WTC11 (cell line): ENCODE data around the gene KIAA0930. TPM values are rescaled to one million over a fixed set of nuclear protein-coding genes. Genes with fewer than 3 reads are reported as not detected.

Experiments used
- ATAC-seq: fragments of 200-7000 bp; cut with Tn5 transposase; 2 replicates; pipeline ENCODE4 v1.10.0; 2021; ENCODE audit warnings: mild to moderate bottlenecking, moderate library complexity
- CTCF ChIA-PET: fragments of 300-600 bp; sonication (Branson Sonifier 250); formaldehyde crosslinking; loops from one replicate; lab custom pipeline; 2021; ENCODE audit warnings: antibody characterized with exemption; lab: Charles Lee
- POLR2A ChIA-PET: fragments of 350-600 bp; sonication (Branson Sonifier 250); formaldehyde crosslinking; loops from one replicate; lab custom pipeline; 2021; ENCODE audit warnings: antibody characterized with exemption; lab: Charles Lee
- DNase-seq: peaks from one replicate; pipeline ENCODE4 v3.0.0; 2021; ENCODE audit warnings: low spot score
- H3K27ac Mint-ChIP-seq: 2 replicates; pipeline ENCODE4 v1.8.0; 2021; ENCODE audit warnings: mixed read lengths
- H3K27me3 Mint-ChIP-seq: 2 replicates; pipeline ENCODE4 v1.8.0; 2021; ENCODE audit warnings: low read depth, mild to moderate bottlenecking, moderate library complexity, mixed read lengths
- H3K36me3 Mint-ChIP-seq: 2 replicates; pipeline ENCODE4 v1.8.0; 2021; ENCODE audit warnings: mixed read lengths
- H3K4me1 Mint-ChIP-seq: 2 replicates; pipeline ENCODE4 v1.8.0; 2022; ENCODE audit warnings: mixed read lengths
- H3K4me3 Mint-ChIP-seq: 2 replicates; pipeline ENCODE4 v1.8.0; 2021; ENCODE audit warnings: mild to moderate bottlenecking, moderate library complexity, mixed read lengths
- H3K9me3 Mint-ChIP-seq: 2 replicates; pipeline ENCODE4 v1.8.0; 2021; ENCODE audit warnings: mixed read lengths
- AFF4 ChIP-seq: sonication (generic); formaldehyde crosslinking; IDR thresholded peaks from 2 replicates; pipeline ENCODE4 v1.8.1; 2023; ENCODE audit warnings: mild to moderate bottlenecking, missing genetic modification reagents, borderline replicate concordance
- ARID4B ChIP-seq: sonication (generic); formaldehyde crosslinking; IDR thresholded peaks from 2 replicates; pipeline ENCODE4 v1.8.0; 2023; ENCODE audit warnings: missing genetic modification reagents, mild to moderate bottlenecking, borderline replicate concordance
- E2F5 ChIP-seq: sonication (generic); formaldehyde crosslinking; IDR thresholded peaks from 2 replicates; pipeline ENCODE4 v1.8.1; 2022; ENCODE audit warnings: mild to moderate bottlenecking, moderate library complexity, missing genetic modification reagents
- ELF4 ChIP-seq: sonication (generic); formaldehyde crosslinking; IDR thresholded peaks from 2 replicates; pipeline ENCODE4 v1.8.1; 2022; ENCODE audit warnings: low read depth, mild to moderate bottlenecking, moderate library complexity, missing genetic modification reagents
- GABPB1 ChIP-seq: sonication (generic); formaldehyde crosslinking; IDR thresholded peaks from 2 replicates; pipeline ENCODE4 v1.8.1; 2023; ENCODE audit warnings: mild to moderate bottlenecking, missing genetic modification reagents
- IRF1 ChIP-seq: sonication (generic); formaldehyde crosslinking; IDR thresholded peaks from 2 replicates; pipeline ENCODE4 v1.8.0; 2023; ENCODE audit warnings: missing genetic modification reagents
- JUN ChIP-seq: sonication (generic); formaldehyde crosslinking; IDR thresholded peaks from 2 replicates; pipeline ENCODE4 v1.8.0; 2023; ENCODE audit warnings: mild to moderate bottlenecking, missing genetic modification reagents
- KAT7 ChIP-seq: sonication (generic); formaldehyde crosslinking; IDR thresholded peaks from 2 replicates; pipeline ENCODE4 v1.8.1; 2023; ENCODE audit warnings: missing genetic modification reagents, mild to moderate bottlenecking, borderline replicate concordance
- MYBL2 ChIP-seq: sonication (generic); formaldehyde crosslinking; IDR thresholded peaks from 2 replicates; pipeline ENCODE4 v1.8.1; 2023; ENCODE audit warnings: mild to moderate bottlenecking, moderate library complexity, missing genetic modification reagents
- NFE2L1 ChIP-seq: sonication (generic); formaldehyde crosslinking; IDR thresholded peaks from 2 replicates; pipeline ENCODE4 v1.8.1; 2023; ENCODE audit warnings: missing genetic modification reagents
- PREB ChIP-seq: sonication (generic); formaldehyde crosslinking; IDR thresholded peaks from 2 replicates; pipeline ENCODE4 v1.8.1; 2022; ENCODE audit warnings: mild to moderate bottlenecking, missing genetic modification reagents, moderate library complexity, borderline replicate concordance
- RELA ChIP-seq: sonication (generic); formaldehyde crosslinking; IDR thresholded peaks from 2 replicates; pipeline ENCODE4 v1.8.1; 2022; ENCODE audit warnings: missing genetic modification reagents, mild to moderate bottlenecking, borderline replicate concordance
- SP1 ChIP-seq: sonication (generic); formaldehyde crosslinking; conservative IDR thresholded peaks from 2 replicates; pipeline ENCODE4 v1.8.1; 2022; ENCODE audit warnings: missing genetic modification reagents
- ZMAT4 ChIP-seq: fragments of 250-450 bp; sonication (Bioruptor Pico); IDR thresholded peaks from 2 replicates; pipeline ENCODE4 v1.9.0; 2021; ENCODE audit warnings: mild to moderate bottlenecking
- ZNF317 ChIP-seq: sonication (generic); formaldehyde crosslinking; IDR thresholded peaks from 2 replicates; pipeline ENCODE4 v1.8.1; 2023; ENCODE audit warnings: low read depth, mild to moderate bottlenecking, moderate library complexity, missing genetic modification reagents, borderline replicate concordance
- ZNF416 ChIP-seq: fragments of 250-450 bp; sonication (Bioruptor Pico); IDR thresholded peaks from 2 replicates; pipeline ENCODE4 v1.9.0; 2021; ENCODE audit warnings: mild to moderate bottlenecking, inconsistent platforms
- total RNA-seq: library from RNA; stranded (reverse); gene quantifications from 3 replicates; pipeline ENCODE4 v1.2.3, GENCODE V29; 2021

Gene KIAA0930
- total RNA-seq, 1 experiment from 2014 or later = 62.1 TPM

- Mint-ChIP-seq H3K27me3 (no peaks in the 10 kb centered on the region), H3K4me1 (peaks cover 40% of the 10 kb centered on the region), H3K4me3 (peak overlapping the region; percentile 92), H3K36me3 (peaks cover 12% of the 10 kb centered on the region), H3K9me3 (no peaks in the 10 kb centered on the region), H3K27ac (peak overlapping the region; percentile 79)
- ChIA-PET POLR2A (interaction anchor here (0.6 to 1.1 kb wide), 5 partner anchors 17 to 157 kb away, joined by 3 to 5 read pairs (median 4); no protein-coding TSS in a partner anchor), CTCF (interaction anchor here (0.6 to 1.6 kb wide), 12 partner anchors 29 to 479 kb away, joined by 3 to 8 read pairs (median 5); no protein-coding TSS in a partner anchor)
- DNase-seq (peak; percentile 36), ATAC-seq (peak; percentile 11)
- TF ChIP-seq KAT7 (CRISPR knock-in tag) (0 out of 2 replicates have a peak, but pooled peaks have one; percentile 18), ZNF317 (no peak)
Measured at GRCh38 chr22:45164270-45165088, 76.2 kb downstream of the KIAA0930 start.

- Mint-ChIP-seq H3K4me1 (peaks cover 45% of the 10 kb centered on the region), H3K27me3 (no peaks in the 10 kb centered on the region), H3K4me3 (peak within 1 kb of the TSS; percentile 92), H3K36me3 (peaks cover 7% of the 10 kb centered on the region), H3K27ac (peak within 1 kb of the TSS; percentile 98), H3K9me3 (no peaks in the 10 kb centered on the region)
- DNase-seq (peak; percentile 96), ATAC-seq (peak; percentile 77)
- POLR2A ChIA-PET = interaction anchor here (0.7 to 1.1 kb wide), 5 partner anchors 29 to 156 kb away, joined by 3 to 5 read pairs (median 4); no protein-coding TSS in a partner anchor
- CTCF ChIA-PET = interaction anchor here (0.6 to 1.6 kb wide), 12 partner anchors 29 to 1928 kb away, joined by 3 to 8 read pairs (median 4); no protein-coding TSS in a partner anchor
- peak; percentile 77 for TF ChIP-seq GABPB1 (CRISPR knock-in tag)
- no peak for TF ChIP-seq ZMAT4 (CRISPR knock-in tag)
- peak; percentile 84; the same call in 1 of the 2 replicates for TF ChIP-seq RELA (CRISPR knock-in tag)
- 0 out of 2 replicates have a peak, but pooled peaks have one; percentile 73 for TF ChIP-seq PREB (CRISPR knock-in tag)
- TF ChIP-seq IRF1 (CRISPR knock-in tag) = peak; percentile 94
- peak; percentile 21; the same call in 1 of the 2 replicates for TF ChIP-seq ZNF317
- TF ChIP-seq AFF4 (CRISPR knock-in tag) = no peak; the same call in 1 of the 2 replicates
- TF ChIP-seq ZNF416 (CRISPR knock-in tag) = no peak
- TF ChIP-seq NFE2L1 (CRISPR knock-in tag) = peak; percentile 85
- peak; percentile 76; the same call in 1 of the 2 replicates for TF ChIP-seq SP1 (CRISPR knock-in tag)
- peak; percentile 97 for TF ChIP-seq ARID4B (CRISPR knock-in tag)
- TF ChIP-seq ELF4 (CRISPR knock-in tag) = 0 out of 2 replicates have a peak, but pooled peaks have one; percentile 26
- peak; percentile 93 for TF ChIP-seq E2F5
- TF ChIP-seq JUN (CRISPR knock-in tag) = no peak; the same call in 1 of the 2 replicates
- peak; percentile 94 for TF ChIP-seq MYBL2 (CRISPR knock-in tag)
Measured at GRCh38 chr22:45163451-45164269, 77.0 kb downstream of the KIAA0930 start, which contains the start of gene NUP50. Gene NUP50 (plus strand): TSS chr22:45163925. CDS start chr22:45168178, 4,253 bp downstream.
